ENCODE results near the gene CACNB2. TPM values are rescaled to one million over a fixed set of nuclear protein-coding genes. Genes with fewer than 3 reads are reported as not detected.
"Not testable (repeated sequence)": the region's sequence is repeated elsewhere in the genome, so short reads cannot be mapped to it uniquely, and the experiment has no call there.

Gene CACNB2
- total and polyA plus RNA-seq, 8 donors = 4.0 to 14.8 (median 11.8) TPM

DNA sequence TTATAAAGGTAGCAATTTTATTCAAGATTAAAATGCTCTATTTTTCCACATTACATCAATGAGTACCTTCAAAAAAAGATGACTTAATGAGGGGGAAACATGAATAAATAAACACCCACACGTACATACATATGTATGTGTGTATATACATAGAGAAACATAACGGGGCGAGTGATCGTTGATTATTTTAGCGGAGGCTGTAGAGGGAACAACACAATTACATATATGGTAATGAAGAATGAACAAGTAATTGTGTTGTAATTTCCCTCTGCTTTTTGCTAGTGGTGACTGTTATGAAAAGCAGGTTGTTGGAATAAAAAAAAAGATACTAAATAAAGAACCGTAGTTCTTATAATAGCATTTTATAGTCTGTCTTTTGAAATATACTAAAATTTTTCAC, 63.2 kb downstream of the CACNB2 start:
- Histone ChIP-seq H3K4me1 (peaks cover 0 to 4% of the 10 kb centered on the region in 2 donors), H3K27me3 (no peaks in the 10 kb centered on the region), H3K4me3 (no peak overlapping the region), H3K36me3 (no peaks in the 10 kb centered on the region), H3K27ac (no peak overlapping the region), H3K9me3 (no peaks in the 10 kb centered on the region)
- no peak for ATAC-seq
- DNase-seq = no peak
- TF ChIP-seq CTCF (IDR thresholded peaks at IDR 0.05) = no peak
- intact Hi-C loops (cut with DNase I) = no loop called here

- intact Hi-C loops (cut with DNase I) = no loop called here
- Histone ChIP-seq H3K36me3 (no peaks in the 10 kb centered on the region), H3K4me3 (no peak overlapping the region), H3K27ac (no peak overlapping the region), H3K9me3 (no peaks in the 10 kb centered on the region), H3K27me3 (no peaks in the 10 kb centered on the region), H3K4me1 (peaks cover 0 to 4% of the 10 kb centered on the region in 2 donors)
- ATAC-seq = no peak
- no peak for TF ChIP-seq CTCF (IDR thresholded peaks at IDR 0.05)
- no peak for DNase-seq
Observed at GRCh38 chr10:18204039-18204835, 64.0 kb downstream of the CACNB2 start.

DNA sequence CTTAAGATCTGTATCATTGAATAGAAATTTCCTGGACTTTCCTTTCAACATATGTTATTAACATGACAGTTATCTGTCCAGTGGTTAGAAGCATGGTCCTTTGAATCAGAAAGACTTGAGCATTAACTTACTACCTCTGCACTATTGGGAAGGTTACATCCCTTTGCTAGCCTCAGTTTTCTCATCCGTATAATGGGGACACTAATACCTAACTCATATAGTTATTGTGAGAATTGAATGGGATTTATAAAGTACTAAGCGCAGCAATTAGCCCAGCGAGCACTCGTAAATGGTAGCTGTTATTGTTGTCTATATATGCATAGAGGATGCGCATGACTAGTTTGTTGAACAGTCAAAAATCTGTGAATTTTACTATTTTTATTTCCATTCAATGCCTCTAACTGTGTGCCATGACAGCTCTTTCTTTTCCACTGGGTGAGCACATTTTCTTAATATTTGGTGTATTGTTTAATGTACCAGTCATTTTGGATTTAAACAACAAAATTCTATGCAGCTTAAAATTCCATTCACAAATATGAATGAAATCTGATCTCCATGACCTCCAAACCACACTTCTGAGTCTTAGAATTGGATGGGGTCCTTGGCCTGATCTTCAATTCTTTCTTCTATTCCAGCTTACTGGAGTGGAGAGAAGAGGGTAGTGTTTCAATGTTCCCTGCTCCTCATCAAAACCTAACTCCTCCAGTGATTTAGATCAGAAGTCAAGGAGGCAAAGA, 65.0 kb downstream of the CACNB2 start:
- intact Hi-C loops (cut with DNase I) = no loop called here
- TF ChIP-seq CTCF (IDR thresholded peaks at IDR 0.05) = no peak
- H3K36me3 ChIP-seq = no peaks in the 10 kb centered on the region
- H3K9me3 ChIP-seq = no peaks in the 10 kb centered on the region
- no peaks in the 10 kb centered on the region for H3K27me3 ChIP-seq
- H3K4me1 ChIP-seq = peaks cover 0 to 4% of the 10 kb centered on the region in 2 donors
- DNase-seq (no peak), ATAC-seq (no peak)
- no peak overlapping the region for H3K27ac ChIP-seq
- H3K4me3 ChIP-seq = no peak overlapping the region

GRCh38 chr10:18208186-18208585, 68.0 kb downstream of the CACNB2 start:
- H3K4me1 ChIP-seq; intact Hi-C loops (cut with DNase I); H3K36me3 ChIP-seq; H3K27ac ChIP-seq; H3K4me3 ChIP-seq; ATAC-seq; DNase-seq; H3K9me3 ChIP-seq; H3K27me3 ChIP-seq: not testable (repeated sequence)

DNA sequence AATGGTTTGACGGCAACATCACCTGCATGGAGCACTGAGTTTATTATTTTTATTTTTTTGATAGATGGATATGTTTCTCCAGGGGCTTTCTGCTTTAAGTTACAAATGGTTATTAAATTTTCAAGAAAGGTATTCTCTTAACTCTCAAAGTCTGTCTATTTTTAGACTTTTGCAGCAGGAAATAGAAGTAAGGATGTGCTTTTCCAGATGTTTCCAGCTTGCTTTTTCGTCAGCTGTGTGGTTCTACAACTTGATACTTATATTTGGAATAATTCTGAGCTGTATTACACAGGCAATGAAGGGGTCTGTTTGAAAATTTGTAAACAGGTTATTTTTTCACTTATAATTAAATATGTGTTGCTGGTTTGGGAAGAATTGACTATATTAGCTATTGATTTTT, 69.0 kb downstream of the CACNB2 start:
- no peaks in the 10 kb centered on the region for H3K4me1 ChIP-seq
- DNase-seq = no peak

More for the DNA sequence above, 69.0 kb downstream of the CACNB2 start:
- H3K27me3 ChIP-seq = no peaks in the 10 kb centered on the region
- no peak for TF ChIP-seq CTCF (IDR thresholded peaks at IDR 0.05)
- ATAC-seq = no peak
- H3K27ac ChIP-seq = no peak overlapping the region
- intact Hi-C loops (cut with DNase I) = no loop called here
- H3K9me3 ChIP-seq = no peaks in the 10 kb centered on the region
- H3K36me3 ChIP-seq = no peaks in the 10 kb centered on the region
- no peak overlapping the region for H3K4me3 ChIP-seq
